Astrocyte (in vitro differentiated cells and primary cell): ENCODE data around the gene CAPZB. TPM values are rescaled to one million over a fixed set of nuclear protein-coding genes. Genes with fewer than 3 reads are reported as not detected.

Experiments
- DNase-seq: peaks from one replicate; pipeline ENCODE4 v3.0.0-alpha.2; 2010; ENCODE audit warnings: low read depth
- FAIRE-seq: peaks from 2 replicates; lab custom pipeline; 2011; peaks lifted over from hg19 to GRCh38; lab: Jason Lieb, UNC
- H2AFZ ChIP-seq: 2 replicates; pipeline ENCODE4 v1.6.0; 2012; ENCODE audit warnings: low read depth, low read length, inconsistent platforms
- H3K27ac ChIP-seq: 2 replicates; pipeline ENCODE4 v1.5.1; 2011; ENCODE audit warnings: low read depth, low read length, inconsistent platforms
- H3K27me3 ChIP-seq: 2 replicates; pipeline ENCODE4 v1.6.0; 2011; ENCODE audit warnings: low read length, inconsistent platforms; ENCODE audit not compliant: insufficient read depth
- H3K36me3 ChIP-seq: 2 replicates; pipeline ENCODE4 v1.5.1; 2011; ENCODE audit warnings: low read length, inconsistent platforms; ENCODE audit not compliant: insufficient read depth
- H3K4me1 ChIP-seq: 2 replicates; pipeline ENCODE4 v1.5.1; 2011; ENCODE audit warnings: low read length, inconsistent platforms; ENCODE audit not compliant: insufficient read depth
- H3K4me2 ChIP-seq: 2 replicates; pipeline ENCODE4 v1.6.0; 2012; ENCODE audit warnings: low read length, inconsistent platforms
- H3K4me3 ChIP-seq: 2 replicates; pipeline ENCODE4 v1.5.1; 2011; ENCODE audit warnings: low read depth, mild to moderate bottlenecking, low read length, inconsistent platforms; ENCODE audit not compliant: insufficient read depth
- H3K79me2 ChIP-seq: 2 replicates; pipeline ENCODE4 v1.6.0; 2012; ENCODE audit warnings: mild to moderate bottlenecking, low read length, inconsistent platforms; ENCODE audit not compliant: insufficient read depth
- H3K9ac ChIP-seq: 2 replicates; pipeline ENCODE4 v1.6.0; 2012; ENCODE audit warnings: mild to moderate bottlenecking, low read length, inconsistent platforms
- H3K9me3 ChIP-seq: 2 replicates; pipeline ENCODE4 v1.5.1; 2012; ENCODE audit warnings: low read depth, mild to moderate bottlenecking, low read length, inconsistent platforms; ENCODE audit not compliant: insufficient read depth
- H4K20me1 ChIP-seq: 2 replicates; pipeline ENCODE4 v1.6.0; 2012; ENCODE audit warnings: low read length, inconsistent platforms; ENCODE audit not compliant: insufficient read depth
- H3K27ac Mint-ChIP-seq: one replicate; pipeline ENCODE4 v1.8.0; 2021; ENCODE audit warnings: mild to moderate bottlenecking, mixed read lengths; ENCODE audit not compliant: unreplicated experiment
- H3K27me3 Mint-ChIP-seq: one replicate; pipeline ENCODE4 v1.8.0; 2021; ENCODE audit warnings: low read depth, mixed read lengths; ENCODE audit not compliant: unreplicated experiment
- H3K36me3 Mint-ChIP-seq: one replicate; pipeline ENCODE4 v1.8.0; 2021; ENCODE audit warnings: low read depth, mixed read lengths; ENCODE audit not compliant: unreplicated experiment
- H3K4me1 Mint-ChIP-seq: one replicate; pipeline ENCODE4 v1.8.0; 2021; ENCODE audit warnings: low read depth, mixed read lengths; ENCODE audit not compliant: unreplicated experiment
- H3K4me3 Mint-ChIP-seq: one replicate; pipeline ENCODE4 v1.8.0; 2021; ENCODE audit warnings: mild to moderate bottlenecking, moderate library complexity, mixed read lengths; ENCODE audit not compliant: unreplicated experiment
- H3K9me3 Mint-ChIP-seq: one replicate; pipeline ENCODE4 v1.8.0; 2021; ENCODE audit warnings: mild to moderate bottlenecking, mixed read lengths; ENCODE audit not compliant: unreplicated experiment
- EZH2 ChIP-seq: IDR thresholded peaks from 2 replicates; pipeline ENCODE4 v1.6.1; 2012; ENCODE audit warnings: mild to moderate bottlenecking, low read length, inconsistent platforms; ENCODE audit not compliant: insufficient read depth
- total RNA-seq: library from RNA; stranded (reverse); gene quantifications from 2 replicates; pipeline ENCODE4 v1.2.1, GENCODE V29; 2021
- TF ChIP-seq, protein P1 (sequence below): IDR thresholded peaks from 2 replicates; pipeline ENCODE4 v1.5.1; 2011; ENCODE audit warnings: low read depth, mild to moderate bottlenecking, inconsistent platforms, low read length, moderate library complexity; ENCODE audit not compliant: insufficient read depth

CAPZB gene
- total RNA-seq, 1 donor from 2014 or later = 458 TPM

DNA sequence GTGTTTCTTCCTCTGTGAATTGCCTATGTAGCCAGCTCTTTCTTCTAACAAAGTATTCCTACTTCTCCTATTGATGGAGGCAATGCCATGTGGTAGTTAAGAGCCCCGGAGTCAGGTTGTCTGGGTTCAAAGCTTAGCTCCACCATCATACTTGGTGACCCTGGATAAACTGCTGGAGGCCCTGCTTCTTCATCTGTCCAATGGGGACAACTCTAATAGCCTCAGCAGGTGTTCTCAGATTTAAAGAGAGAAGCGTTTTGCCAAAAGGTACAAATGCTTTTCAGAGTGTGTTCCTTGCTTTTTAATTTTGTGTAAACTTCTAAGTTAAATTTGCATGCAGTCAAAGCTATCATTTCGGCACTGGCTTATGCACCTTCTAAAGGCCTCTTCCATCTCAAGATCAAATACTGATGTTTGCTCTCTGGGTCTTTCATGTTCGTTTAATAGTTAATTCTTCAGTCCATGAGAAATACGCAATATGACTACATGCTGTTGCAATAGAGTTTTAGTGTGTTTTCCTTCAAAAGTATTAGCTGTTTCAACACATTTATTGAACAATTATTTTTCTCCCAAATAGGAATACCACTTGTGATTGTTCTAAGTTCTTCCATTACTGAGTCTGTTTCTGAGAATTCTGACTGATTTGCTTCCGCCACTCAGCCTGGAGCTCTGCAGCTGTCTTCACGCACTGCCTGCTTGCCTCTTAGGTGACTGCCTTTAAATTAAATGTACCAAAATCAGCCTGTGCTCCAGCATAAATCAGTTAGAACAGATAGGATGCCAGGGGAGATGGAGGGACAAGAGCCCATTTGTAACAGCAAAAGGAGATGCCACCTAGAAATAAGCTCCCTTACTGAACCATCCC, 75.6 kb downstream of the CAPZB start:
- Mint-ChIP-seq H3K4me1 (peaks cover 44% of the 10 kb centered on the region), H3K4me3 (no peak overlapping the region), H3K27ac (no peak overlapping the region), H3K27me3 (no peaks in the 10 kb centered on the region), H3K36me3 (peaks cover 14% of the 10 kb centered on the region), H3K9me3 (no peaks in the 10 kb centered on the region)
- TF ChIP-seq EZH2 = no peak
- TF ChIP-seq, protein P1, sequence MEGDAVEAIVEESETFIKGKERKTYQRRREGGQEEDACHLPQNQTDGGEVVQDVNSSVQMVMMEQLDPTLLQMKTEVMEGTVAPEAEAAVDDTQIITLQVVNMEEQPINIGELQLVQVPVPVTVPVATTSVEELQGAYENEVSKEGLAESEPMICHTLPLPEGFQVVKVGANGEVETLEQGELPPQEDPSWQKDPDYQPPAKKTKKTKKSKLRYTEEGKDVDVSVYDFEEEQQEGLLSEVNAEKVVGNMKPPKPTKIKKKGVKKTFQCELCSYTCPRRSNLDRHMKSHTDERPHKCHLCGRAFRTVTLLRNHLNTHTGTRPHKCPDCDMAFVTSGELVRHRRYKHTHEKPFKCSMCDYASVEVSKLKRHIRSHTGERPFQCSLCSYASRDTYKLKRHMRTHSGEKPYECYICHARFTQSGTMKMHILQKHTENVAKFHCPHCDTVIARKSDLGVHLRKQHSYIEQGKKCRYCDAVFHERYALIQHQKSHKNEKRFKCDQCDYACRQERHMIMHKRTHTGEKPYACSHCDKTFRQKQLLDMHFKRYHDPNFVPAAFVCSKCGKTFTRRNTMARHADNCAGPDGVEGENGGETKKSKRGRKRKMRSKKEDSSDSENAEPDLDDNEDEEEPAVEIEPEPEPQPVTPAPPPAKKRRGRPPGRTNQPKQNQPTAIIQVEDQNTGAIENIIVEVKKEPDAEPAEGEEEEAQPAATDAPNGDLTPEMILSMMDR = no peak
- Histone ChIP-seq H3K27ac (no peak overlapping the region), H3K27me3 (no peaks in the 10 kb centered on the region), H2AFZ (no peak overlapping the region), H3K36me3 (no peaks in the 10 kb centered on the region), H4K20me1 (peaks cover 100% of the 10 kb centered on the region), H3K4me2 (no peak overlapping the region), H3K4me3 (no peak overlapping the region), H3K4me1 (peaks cover 28% of the 10 kb centered on the region), H3K9me3 (no peaks in the 10 kb centered on the region), H3K9ac (no peak overlapping the region), H3K79me2 (peaks cover 100% of the 10 kb centered on the region)
- no peak for DNase-seq
- FAIRE-seq = no peak

DNA sequence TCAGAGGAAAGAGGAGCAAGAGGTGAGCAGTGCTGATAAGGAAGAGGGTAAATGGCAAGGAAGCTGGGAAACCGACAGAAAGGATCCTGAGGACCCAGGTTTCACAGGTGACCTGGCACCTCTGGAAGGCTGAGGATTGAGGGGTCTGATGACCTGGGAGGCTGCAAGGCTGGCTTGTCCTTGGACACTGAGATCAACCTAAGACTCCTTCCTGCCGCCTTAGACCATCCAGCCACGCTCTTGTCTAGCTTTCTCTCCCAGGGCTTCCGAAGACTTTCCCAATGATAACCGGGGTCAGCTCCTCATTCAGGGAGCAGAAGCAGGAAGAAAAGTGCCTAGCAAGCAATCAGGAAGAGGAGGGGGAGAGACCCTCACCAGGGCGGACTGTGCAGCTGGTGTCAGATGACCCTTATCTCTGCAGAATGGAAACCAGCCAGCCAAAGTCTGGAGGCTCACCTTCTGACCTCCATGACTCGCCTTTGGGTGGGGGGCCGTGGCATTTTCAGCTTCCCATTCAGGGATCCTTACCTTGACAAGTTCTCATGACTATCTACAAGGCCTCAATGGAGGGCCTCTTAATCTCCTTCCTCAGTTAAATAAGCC, 77.7 kb downstream of the CAPZB start:
- H3K27me3 ChIP-seq = no peaks in the 10 kb centered on the region
- H3K9me3 Mint-ChIP-seq = peaks cover 4% of the 10 kb centered on the region
- no peak overlapping the region for H3K27ac ChIP-seq
- H3K9me3 ChIP-seq = no peaks in the 10 kb centered on the region
- peaks cover 28% of the 10 kb centered on the region for H3K4me1 ChIP-seq
- peaks cover 96% of the 10 kb centered on the region for H3K79me2 ChIP-seq
- no peak overlapping the region for H3K9ac ChIP-seq
- no peak for TF ChIP-seq EZH2
- TF ChIP-seq, protein P1 = no peak
- no peak overlapping the region for H2AFZ ChIP-seq
- no peaks in the 10 kb centered on the region for H3K36me3 ChIP-seq
- peaks cover 96% of the 10 kb centered on the region for H4K20me1 ChIP-seq
- peaks cover 54% of the 10 kb centered on the region for H3K4me1 Mint-ChIP-seq
- no peak for FAIRE-seq
- H3K4me2 ChIP-seq = no peak overlapping the region
- no peak overlapping the region for H3K4me3 ChIP-seq
- H3K4me3 Mint-ChIP-seq = no peak overlapping the region
- no peaks in the 10 kb centered on the region for H3K27me3 Mint-ChIP-seq
- H3K27ac Mint-ChIP-seq = no peak overlapping the region
- H3K36me3 Mint-ChIP-seq = peaks cover 21% of the 10 kb centered on the region
- DNase-seq = no peak

DNA sequence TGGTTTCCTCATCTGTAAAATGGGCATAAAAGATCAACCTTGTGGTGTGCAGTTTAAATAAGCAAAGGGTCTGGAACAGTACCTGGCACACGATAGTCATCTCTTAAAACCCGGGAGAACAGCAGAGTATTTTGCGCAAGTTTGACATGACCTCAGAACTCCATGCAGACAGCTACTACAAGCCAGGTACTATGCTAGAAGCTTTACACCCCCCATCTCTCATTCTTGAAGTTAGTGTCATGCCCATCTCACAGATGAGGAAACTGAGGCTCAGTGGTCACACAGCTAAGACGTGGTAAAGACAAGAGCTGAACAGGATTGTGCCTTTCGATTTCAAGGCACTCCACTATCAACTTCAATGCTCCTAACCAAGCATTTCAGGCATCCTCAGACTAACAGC, 78.7 kb downstream of the CAPZB start:
- H3K27me3 ChIP-seq = no peaks in the 10 kb centered on the region
- peak overlapping the region; percentile 56 for H3K4me2 ChIP-seq
- H3K9me3 ChIP-seq = no peaks in the 10 kb centered on the region
- TF ChIP-seq, protein P1 = no peak
- H4K20me1 ChIP-seq = peaks cover 96% of the 10 kb centered on the region
- FAIRE-seq = no peak
- peaks cover 96% of the 10 kb centered on the region for H3K79me2 ChIP-seq
- DNase-seq = no peak
- no peak overlapping the region for H2AFZ ChIP-seq
- H3K4me1 ChIP-seq = peaks cover 32% of the 10 kb centered on the region
- no peak overlapping the region for H3K4me3 Mint-ChIP-seq
- peaks cover 21% of the 10 kb centered on the region for H3K36me3 Mint-ChIP-seq
- no peak overlapping the region for H3K9ac ChIP-seq
- no peaks in the 10 kb centered on the region for H3K27me3 Mint-ChIP-seq
- H3K27ac Mint-ChIP-seq = peak overlapping the region; percentile 18
- no peak overlapping the region for H3K4me3 ChIP-seq
- no peaks in the 10 kb centered on the region for H3K36me3 ChIP-seq
- H3K27ac ChIP-seq = no peak overlapping the region
- peaks cover 4% of the 10 kb centered on the region for H3K9me3 Mint-ChIP-seq
- peaks cover 57% of the 10 kb centered on the region for H3K4me1 Mint-ChIP-seq
